HepG2 (cell line): ENCODE results near the gene AMIGO2. TPM values are rescaled to one million over a fixed set of nuclear protein-coding genes. Genes with fewer than 3 reads are reported as not detected.

ENCODE experiments used
- FOSL2 ChIP-seq: sonication (generic); formaldehyde crosslinking; IDR thresholded peaks from 2 replicates; pipeline ENCODE4 v1.4.0; 2020; ENCODE audit warnings: missing genetic modification reagents
- FOXA1 ChIP-seq, 2 experiments: fragments of 450-650 bp in 1 of 2; sonication (generic) in 1 of 2; formaldehyde crosslinking in 1 of 2; IDR thresholded peaks; 2 replicates each; pipeline versions ENCODE4 v1.4.0 to v1.6.1; 2016 to 2020; ENCODE audit warnings: missing genetic modification reagents in 1 of 2
- FOXO1 ChIP-seq: sonication (generic); formaldehyde crosslinking; IDR thresholded peaks from 2 replicates; pipeline ENCODE4 v1.4.0; 2020; ENCODE audit warnings: missing genetic modification reagents
- GATAD2A ChIP-seq: IDR thresholded peaks from 2 replicates; pipeline ENCODE4 v1.6.1; 2016
- NFE2 ChIP-seq: sonication (generic); formaldehyde crosslinking; IDR thresholded peaks from 2 replicates; pipeline ENCODE4 v1.4.0; 2020; ENCODE audit warnings: missing genetic modification reagents
- TBX2 ChIP-seq: sonication (generic); formaldehyde crosslinking; IDR thresholded peaks from 2 replicates; pipeline ENCODE4 v1.5.0; 2020; ENCODE audit warnings: missing genetic modification reagents, mild to moderate bottlenecking, borderline replicate concordance
- ZBTB7A ChIP-seq: sonication (generic); formaldehyde crosslinking; IDR thresholded peaks from 2 replicates; pipeline ENCODE4 v1.8.0; 2022; ENCODE audit warnings: mild to moderate bottlenecking, missing genetic modification reagents
- ZNF205 ChIP-seq: IDR thresholded peaks from 2 replicates; pipeline ENCODE4 v1.6.1; 2018; ENCODE audit warnings: missing biosample characterization, missing genetic modification reagents
- ZNF441 ChIP-seq: sonication (generic); formaldehyde crosslinking; IDR thresholded peaks from 2 replicates; pipeline ENCODE4 v1.7.0; 2021; ENCODE audit warnings: missing genetic modification reagents, borderline replicate concordance
- ZNF550 ChIP-seq: sonication (generic); formaldehyde crosslinking; IDR thresholded peaks from 2 replicates; pipeline ENCODE4 v1.4.0; 2020; ENCODE audit warnings: mild to moderate bottlenecking, missing genetic modification reagents, borderline replicate concordance
- polyA plus RNA-seq, 8 experiments: library from polyadenylated mRNA; depleted of rRNA in 3 of 8; stranded (reverse) in 7 of 8; unstranded in 1 of 8; fragments of >200 nt; fragmentation: Illumina TruSeq in 4 of 8; extraction: Trizol in 4 of 8; gene quantifications; 2 replicates each; pipeline versions ENCODE4 v1.2.1 to v1.2.3, GENCODE V29; 2011 to 2016; ENCODE audit warnings: low read depth in 4 of 8, missing spikeins in 1 of 8, mixed read lengths in 1 of 8; ENCODE audit not compliant: insufficient read depth in 1 of 8
- total RNA-seq, 5 experiments: library from RNA; depleted of rRNA; stranded (reverse); fragments of >200 nt; fragmentation: Illumina TruSeq; extraction: Trizol; gene quantifications; 2 replicates each; pipeline ENCODE4 v1.2.3, GENCODE V29; 2016; ENCODE audit warnings: low read depth in 1 of 5
- TF ChIP-seq, protein P1 (sequence below): sonication (generic); formaldehyde crosslinking; IDR thresholded peaks from 2 replicates; pipeline ENCODE4 v1.5.1; 2020; ENCODE audit warnings: mild to moderate bottlenecking, missing genetic modification reagents, borderline replicate concordance
- TF ChIP-seq, protein P2 (sequence below): sonication (generic); formaldehyde crosslinking; conservative IDR thresholded peaks from 2 replicates; pipeline ENCODE4 v1.4.0; 2020; ENCODE audit warnings: missing genetic modification reagents
- TF ChIP-seq, protein P3 (sequence below): IDR thresholded peaks from 2 replicates; pipeline ENCODE4 v1.6.1; 2012; ENCODE audit warnings: low read depth, low read length, improper control_type of control experiment
- TF ChIP-seq, protein P4 (sequence below): sonication (generic); formaldehyde crosslinking; IDR thresholded peaks from 2 replicates; pipeline ENCODE4 v1.4.0; 2020; ENCODE audit warnings: mild to moderate bottlenecking, missing genetic modification reagents, borderline replicate concordance
- TF ChIP-seq, protein P5 (sequence below): IDR thresholded peaks from 2 replicates; pipeline ENCODE4 v1.6.1; 2016; ENCODE audit warnings: missing biosample characterization, missing genetic modification reagents, low read depth

Gene AMIGO2
- total and polyA plus RNA-seq, 2 of the 13 experiments (the other 11 are each of a cell fraction or from before 2014, with no cell fraction given) = not detected

DNA sequence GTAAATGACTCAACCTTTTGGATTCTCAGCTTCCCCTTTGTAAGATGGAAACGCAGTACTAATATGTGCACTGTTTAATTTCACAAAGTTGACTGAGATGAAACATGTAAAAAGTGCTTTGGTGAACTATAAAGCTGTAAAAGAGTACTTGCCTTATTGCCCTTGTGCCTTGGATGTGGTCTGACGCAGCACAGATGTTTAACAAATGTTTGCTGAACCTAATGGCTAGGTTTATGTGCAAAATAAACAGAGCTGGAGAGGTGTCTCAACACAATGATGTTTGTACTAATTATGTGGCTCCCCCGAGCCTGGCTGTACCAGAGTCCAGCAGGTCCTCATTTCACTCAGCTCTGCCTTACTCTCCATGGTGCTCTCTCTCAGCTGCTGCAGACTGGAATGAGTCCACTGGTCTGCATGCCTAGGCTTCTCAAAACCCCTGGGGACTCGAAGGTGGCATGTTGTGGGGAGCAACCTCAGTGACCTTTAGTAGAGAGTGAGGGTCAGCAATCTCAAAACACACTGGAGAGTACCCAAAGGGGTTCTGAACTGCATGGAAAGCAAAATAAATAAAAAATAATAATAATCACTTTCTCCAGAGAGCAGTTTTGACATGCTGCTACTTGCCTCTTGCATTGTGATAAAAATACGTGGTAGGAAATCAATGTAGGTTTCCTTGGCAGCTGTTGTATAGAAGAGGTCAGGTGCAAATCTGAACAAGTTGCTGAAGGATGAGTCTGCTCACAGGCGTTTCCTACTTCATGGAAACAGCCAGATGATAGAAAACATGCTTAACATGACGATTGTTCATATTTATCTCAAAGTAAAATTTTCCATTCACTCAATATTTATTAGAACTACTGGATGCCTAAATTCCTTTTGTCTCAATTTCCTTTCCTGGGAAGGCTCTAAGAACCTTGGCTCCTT, 8.5 kb upstream of the AMIGO2 start (continued):
- 0 out of 2 replicates have a peak, but pooled peaks have one; percentile 21 for TF ChIP-seq ZNF441
- TF ChIP-seq ZBTB7A (CRISPR knock-in tag) = no peak
- TF ChIP-seq TBX2 (CRISPR knock-in tag) = peak; percentile 54; the same call in 1 of the 2 replicates
- TF ChIP-seq, protein P1, sequence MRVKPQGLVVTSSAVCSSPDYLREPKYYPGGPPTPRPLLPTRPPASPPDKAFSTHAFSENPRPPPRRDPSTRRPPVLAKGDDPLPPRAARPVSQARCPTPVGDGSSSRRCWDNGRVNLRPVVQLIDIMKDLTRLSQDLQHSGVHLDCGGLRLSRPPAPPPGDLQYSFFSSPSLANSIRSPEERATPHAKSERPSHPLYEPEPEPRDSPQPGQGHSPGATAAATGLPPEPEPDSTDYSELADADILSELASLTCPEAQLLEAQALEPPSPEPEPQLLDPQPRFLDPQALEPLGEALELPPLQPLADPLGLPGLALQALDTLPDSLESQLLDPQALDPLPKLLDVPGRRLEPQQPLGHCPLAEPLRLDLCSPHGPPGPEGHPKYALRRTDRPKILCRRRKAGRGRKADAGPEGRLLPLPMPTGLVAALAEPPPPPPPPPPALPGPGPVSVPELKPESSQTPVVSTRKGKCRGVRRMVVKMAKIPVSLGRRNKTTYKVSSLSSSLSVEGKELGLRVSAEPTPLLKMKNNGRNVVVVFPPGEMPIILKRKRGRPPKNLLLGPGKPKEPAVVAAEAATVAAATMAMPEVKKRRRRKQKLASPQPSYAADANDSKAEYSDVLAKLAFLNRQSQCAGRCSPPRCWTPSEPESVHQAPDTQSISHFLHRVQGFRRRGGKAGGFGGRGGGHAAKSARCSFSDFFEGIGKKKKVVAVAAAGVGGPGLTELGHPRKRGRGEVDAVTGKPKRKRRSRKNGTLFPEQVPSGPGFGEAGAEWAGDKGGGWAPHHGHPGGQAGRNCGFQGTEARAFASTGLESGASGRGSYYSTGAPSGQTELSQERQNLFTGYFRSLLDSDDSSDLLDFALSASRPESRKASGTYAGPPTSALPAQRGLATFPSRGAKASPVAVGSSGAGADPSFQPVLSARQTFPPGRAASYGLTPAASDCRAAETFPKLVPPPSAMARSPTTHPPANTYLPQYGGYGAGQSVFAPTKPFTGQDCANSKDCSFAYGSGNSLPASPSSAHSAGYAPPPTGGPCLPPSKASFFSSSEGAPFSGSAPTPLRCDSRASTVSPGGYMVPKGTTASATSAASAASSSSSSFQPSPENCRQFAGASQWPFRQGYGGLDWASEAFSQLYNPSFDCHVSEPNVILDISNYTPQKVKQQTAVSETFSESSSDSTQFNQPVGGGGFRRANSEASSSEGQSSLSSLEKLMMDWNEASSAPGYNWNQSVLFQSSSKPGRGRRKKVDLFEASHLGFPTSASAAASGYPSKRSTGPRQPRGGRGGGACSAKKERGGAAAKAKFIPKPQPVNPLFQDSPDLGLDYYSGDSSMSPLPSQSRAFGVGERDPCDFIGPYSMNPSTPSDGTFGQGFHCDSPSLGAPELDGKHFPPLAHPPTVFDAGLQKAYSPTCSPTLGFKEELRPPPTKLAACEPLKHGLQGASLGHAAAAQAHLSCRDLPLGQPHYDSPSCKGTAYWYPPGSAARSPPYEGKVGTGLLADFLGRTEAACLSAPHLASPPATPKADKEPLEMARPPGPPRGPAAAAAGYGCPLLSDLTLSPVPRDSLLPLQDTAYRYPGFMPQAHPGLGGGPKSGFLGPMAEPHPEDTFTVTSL (CRISPR knock-in tag) = peak; percentile 69; the same call in 1 of the 2 replicates
- TF ChIP-seq, protein P2, sequence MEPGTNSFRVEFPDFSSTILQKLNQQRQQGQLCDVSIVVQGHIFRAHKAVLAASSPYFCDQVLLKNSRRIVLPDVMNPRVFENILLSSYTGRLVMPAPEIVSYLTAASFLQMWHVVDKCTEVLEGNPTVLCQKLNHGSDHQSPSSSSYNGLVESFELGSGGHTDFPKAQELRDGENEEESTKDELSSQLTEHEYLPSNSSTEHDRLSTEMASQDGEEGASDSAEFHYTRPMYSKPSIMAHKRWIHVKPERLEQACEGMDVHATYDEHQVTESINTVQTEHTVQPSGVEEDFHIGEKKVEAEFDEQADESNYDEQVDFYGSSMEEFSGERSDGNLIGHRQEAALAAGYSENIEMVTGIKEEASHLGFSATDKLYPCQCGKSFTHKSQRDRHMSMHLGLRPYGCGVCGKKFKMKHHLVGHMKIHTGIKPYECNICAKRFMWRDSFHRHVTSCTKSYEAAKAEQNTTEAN = peak; percentile 52; the same call in 1 of the 2 replicates
- TF ChIP-seq ZNF550 = no peak
- peak; percentile 31; the same call in 1 of the 2 replicates for TF ChIP-seq FOSL2 (CRISPR knock-in tag)
- no peak for TF ChIP-seq NFE2 (CRISPR knock-in tag)
- TF ChIP-seq, protein P3, sequence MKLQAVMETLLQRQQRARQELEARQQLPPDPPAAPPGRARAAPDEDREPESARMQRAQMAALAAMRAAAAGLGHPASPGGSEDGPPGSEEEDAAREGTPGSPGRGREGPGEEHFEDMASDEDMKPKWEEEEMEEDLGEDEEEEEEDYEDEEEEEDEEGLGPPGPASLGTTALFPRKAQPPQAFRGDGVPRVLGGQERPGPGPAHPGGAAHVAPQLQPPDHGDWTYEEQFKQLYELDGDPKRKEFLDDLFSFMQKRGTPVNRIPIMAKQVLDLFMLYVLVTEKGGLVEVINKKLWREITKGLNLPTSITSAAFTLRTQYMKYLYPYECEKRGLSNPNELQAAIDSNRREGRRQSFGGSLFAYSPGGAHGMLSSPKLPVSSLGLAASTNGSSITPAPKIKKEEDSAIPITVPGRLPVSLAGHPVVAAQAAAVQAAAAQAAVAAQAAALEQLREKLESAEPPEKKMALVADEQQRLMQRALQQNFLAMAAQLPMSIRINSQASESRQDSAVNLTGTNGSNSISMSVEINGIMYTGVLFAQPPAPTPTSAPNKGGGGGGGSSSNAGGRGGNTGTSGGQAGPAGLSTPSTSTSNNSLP = peak; percentile 39; the same call in 1 of the 2 replicates
- TF ChIP-seq FOXO1 (CRISPR knock-in tag) = peak; percentile 43; the same call in 1 of the 2 replicates
- TF ChIP-seq ZNF205 = peak; percentile 64; the same call in 1 of the 2 replicates
- TF ChIP-seq FOXA1 (IDR thresholded peaks at IDR 0.05) = no peak
- TF ChIP-seq FOXA1 (CRISPR knock-in tag; IDR thresholded peaks at IDR 0.05) = 0 out of 2 replicates have a peak, but pooled peaks have one; percentile 21
- TF ChIP-seq, protein P4, sequence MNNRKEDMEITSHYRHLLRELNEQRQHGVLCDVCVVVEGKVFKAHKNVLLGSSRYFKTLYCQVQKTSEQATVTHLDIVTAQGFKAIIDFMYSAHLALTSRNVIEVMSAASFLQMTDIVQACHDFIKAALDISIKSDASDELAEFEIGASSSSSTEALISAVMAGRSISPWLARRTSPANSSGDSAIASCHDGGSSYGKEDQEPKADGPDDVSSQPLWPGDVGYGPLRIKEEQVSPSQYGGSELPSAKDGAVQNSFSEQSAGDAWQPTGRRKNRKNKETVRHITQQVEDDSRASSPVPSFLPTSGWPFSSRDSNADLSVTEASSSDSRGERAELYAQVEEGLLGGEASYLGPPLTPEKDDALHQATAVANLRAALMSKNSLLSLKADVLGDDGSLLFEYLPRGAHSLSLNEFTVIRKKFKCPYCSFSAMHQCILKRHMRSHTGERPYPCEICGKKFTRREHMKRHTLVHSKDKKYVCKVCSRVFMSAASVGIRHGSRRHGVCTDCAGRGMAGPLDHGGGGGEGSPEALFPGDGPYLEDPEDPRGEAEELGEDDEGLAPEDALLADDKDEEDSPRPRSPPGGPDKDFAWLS = no peak
- 0 out of 2 replicates have a peak, but pooled peaks have one; percentile 21 for TF ChIP-seq GATAD2A (CRISPR knock-in tag)
- TF ChIP-seq, protein P5, sequence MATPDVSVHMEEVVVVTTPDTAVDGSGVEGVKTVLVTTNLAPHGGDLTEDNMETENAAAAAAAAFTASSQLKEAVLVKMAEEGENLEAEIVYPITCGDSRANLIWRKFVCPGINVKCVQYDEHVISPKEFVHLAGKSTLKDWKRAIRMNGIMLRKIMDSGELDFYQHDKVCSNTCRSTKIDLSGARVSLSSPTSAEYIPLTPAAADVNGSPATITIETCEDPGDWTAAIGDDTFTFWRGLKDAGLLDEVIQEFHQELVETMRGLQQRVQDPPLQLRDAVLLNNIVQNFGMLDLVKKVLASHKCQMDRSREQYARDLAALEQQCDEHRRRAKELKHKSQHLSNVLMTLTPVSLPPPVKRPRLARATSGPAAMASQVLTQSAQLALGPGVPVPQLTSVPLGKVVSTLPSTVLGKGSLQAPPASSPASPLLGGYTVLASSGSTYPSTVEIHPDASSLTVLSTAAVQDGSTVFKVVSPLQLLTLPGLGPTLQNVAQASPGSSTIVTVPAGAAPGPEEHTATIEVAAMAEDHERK (CRISPR knock-in tag) = no peak
